Medulla oblongata (tissue), 1 donor: ENCODE measurements around the gene LMAN1L.

Experiments
- DNase-seq: peaks from one replicate; pipeline ENCODE4 v3.0.0-alpha.2; 2015; ENCODE audit errors: extremely low spot score

LMAN1L gene

GRCh38 chr15:74794248-74794969 lies 18.2 kb upstream of the LMAN1L start:
- no peak for DNase-seq

- DNase-seq: no peak
Observed at GRCh38 chr15:74794970-74795349, 17.7 kb upstream of the LMAN1L start.

GRCh38 chr15:74795966-74796625 lies 16.5 kb upstream of the LMAN1L start:
- DNase-seq: no peak

- DNase-seq: no peak
Observed at GRCh38 chr15:74798388-74799254, 14.0 kb upstream of the LMAN1L start.

- no peak for DNase-seq
Observed at GRCh38 chr15:74799255-74799855, 13.3 kb upstream of the LMAN1L start.

GRCh38 chr15:74799856-74800558 lies 12.6 kb upstream of the LMAN1L start:
- peak; percentile 86 for DNase-seq

- DNase-seq: no peak
Observed at GRCh38 chr15:74800559-74801094, 12.0 kb upstream of the LMAN1L start.

- DNase-seq: no peak
Observed at GRCh38 chr15:74801311-74801997, 11.2 kb upstream of the LMAN1L start.

- no peak for DNase-seq
Observed at GRCh38 chr15:74802290-74802689, 10.3 kb upstream of the LMAN1L start.

GRCh38 chr15:74802862-74803447 lies 9.7 kb upstream of the LMAN1L start:
- no peak for DNase-seq

- DNase-seq: no peak
Observed at GRCh38 chr15:74804935-74805334, 7.7 kb upstream of the LMAN1L start.

GRCh38 chr15:74807282-74807681 lies 5.4 kb upstream of the LMAN1L start:
- DNase-seq: no peak

- DNase-seq: no peak
Observed at GRCh38 chr15:74808078-74808839, 4.4 kb upstream of the LMAN1L start.

- no peak for DNase-seq
Observed at GRCh38 chr15:74808840-74809229, 3.8 kb upstream of the LMAN1L start.

- no peak for DNase-seq
Observed at GRCh38 chr15:74809242-74809641, 3.4 kb upstream of the LMAN1L start.

GRCh38 chr15:74809956-74810355 lies 2.7 kb upstream of the LMAN1L start:
- DNase-seq: no peak

GRCh38 chr15:74815121-74815934 lies 2.7 kb downstream of the LMAN1L start:
- peak; percentile 47 for DNase-seq

- DNase-seq: peak; percentile 54
Observed at GRCh38 chr15:74815961-74816360, 3.3 kb downstream of the LMAN1L start.
